HCT116 (cell line): ENCODE data around the gene TMOD4.
"Not testable (repeated sequence)": the region's sequence is repeated elsewhere in the genome, so short reads cannot be mapped to it uniquely, and the experiment has no call there.

Experiments
- CEBPB ChIP-seq: IDR thresholded peaks from 2 replicates; pipeline ENCODE4 v1.6.1; 2012; ENCODE audit warnings: low read depth
- EGR1 ChIP-seq: IDR thresholded peaks from 2 replicates; pipeline ENCODE4 v1.6.1; 2012; ENCODE audit warnings: low read depth
- EZH2 ChIP-seq: fragments of 200-600 bp; sonication (generic); IDR thresholded peaks from 2 replicates; pipeline ENCODE4 v1.6.1; 2017; ENCODE audit warnings: antibody characterized with exemption, mixed run types
- JUND ChIP-seq: IDR thresholded peaks from 2 replicates; pipeline ENCODE4 v1.6.1; 2012
- MAX ChIP-seq: IDR thresholded peaks from 2 replicates; pipeline ENCODE4 v1.6.1; 2012
- RAD21 ChIP-seq: IDR thresholded peaks from 2 replicates; pipeline ENCODE4 v1.6.1; 2012; ENCODE audit warnings: low read depth, mild to moderate bottlenecking
- SIN3A ChIP-seq: IDR thresholded peaks from 2 replicates; pipeline ENCODE4 v1.6.1; 2012; ENCODE audit warnings: low read depth
- TCF7L2 ChIP-seq: IDR thresholded peaks from 2 replicates; pipeline ENCODE4 v1.7.0; 2011; ENCODE audit warnings: borderline replicate concordance, inconsistent platforms; ENCODE audit not compliant: insufficient read depth, insufficient read length; ENCODE audit errors: extremely low read depth
- TF ChIP-seq, protein P1 (sequence below), 3 experiments: fragments of 200-600 bp in 1 of 3; sonication (generic) in 1 of 3; IDR thresholded peaks in 2 of 3; conservative IDR thresholded peaks in 1 of 3; 2 replicates each; pipeline ENCODE4 v1.5.1; 2012 to 2017; ENCODE audit warnings: low read depth in 2 of 3, low read length in 2 of 3, antibody characterized with exemption in 1 of 3, borderline replicate concordance in 1 of 3, control low read depth in 1 of 3, mild to moderate bottlenecking in 1 of 3, mixed read lengths in 1 of 3, mixed run types in 1 of 3, moderate library complexity in 1 of 3; ENCODE audit not compliant: insufficient read depth in 1 of 3

DNA sequence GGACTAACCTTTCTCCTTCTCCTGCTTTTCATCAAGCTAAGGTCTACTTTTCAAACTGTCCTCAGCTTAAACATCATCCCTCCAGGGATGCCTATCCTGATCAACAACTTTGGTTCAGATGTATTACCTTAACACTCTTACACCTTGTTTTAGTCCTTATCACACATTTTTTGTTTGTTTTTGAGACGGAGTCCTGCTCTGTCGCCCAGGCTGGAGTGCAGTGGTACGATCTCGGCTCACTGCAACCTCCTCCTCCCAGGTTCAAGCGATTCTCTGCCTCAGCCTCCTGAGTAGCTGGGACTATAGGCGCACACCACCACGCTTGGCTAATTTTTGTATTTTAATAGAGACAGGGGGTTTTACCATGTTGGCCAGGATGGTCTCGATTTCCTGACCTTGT is 12.9 kb upstream of the TMOD4 start:
- TF ChIP-seq, protein P1, sequence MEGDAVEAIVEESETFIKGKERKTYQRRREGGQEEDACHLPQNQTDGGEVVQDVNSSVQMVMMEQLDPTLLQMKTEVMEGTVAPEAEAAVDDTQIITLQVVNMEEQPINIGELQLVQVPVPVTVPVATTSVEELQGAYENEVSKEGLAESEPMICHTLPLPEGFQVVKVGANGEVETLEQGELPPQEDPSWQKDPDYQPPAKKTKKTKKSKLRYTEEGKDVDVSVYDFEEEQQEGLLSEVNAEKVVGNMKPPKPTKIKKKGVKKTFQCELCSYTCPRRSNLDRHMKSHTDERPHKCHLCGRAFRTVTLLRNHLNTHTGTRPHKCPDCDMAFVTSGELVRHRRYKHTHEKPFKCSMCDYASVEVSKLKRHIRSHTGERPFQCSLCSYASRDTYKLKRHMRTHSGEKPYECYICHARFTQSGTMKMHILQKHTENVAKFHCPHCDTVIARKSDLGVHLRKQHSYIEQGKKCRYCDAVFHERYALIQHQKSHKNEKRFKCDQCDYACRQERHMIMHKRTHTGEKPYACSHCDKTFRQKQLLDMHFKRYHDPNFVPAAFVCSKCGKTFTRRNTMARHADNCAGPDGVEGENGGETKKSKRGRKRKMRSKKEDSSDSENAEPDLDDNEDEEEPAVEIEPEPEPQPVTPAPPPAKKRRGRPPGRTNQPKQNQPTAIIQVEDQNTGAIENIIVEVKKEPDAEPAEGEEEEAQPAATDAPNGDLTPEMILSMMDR (IDR thresholded peaks at IDR 0.05 in 2 of 3, conservative IDR thresholded peaks at IDR 0.05 in 1 of 3; ENCODE audit: borderline replicate concordance in 1 of 3, insufficient read depth in 1 of 3, low read depth in 2 of 3, low read length in 2 of 3) = not testable (repeated sequence)
- TF ChIP-seq EZH2, TCF7L2, RAD21, CEBPB, SIN3A, EGR1, MAX, JUND: not testable (repeated sequence)
